K562 (cell line): ENCODE results near the gene AFF3. TPM values are rescaled to one million over a fixed set of nuclear protein-coding genes. Genes with fewer than 3 reads are reported as not detected.

ENCODE experiments used
- ATAC-seq: fragments of 200-7000 bp; cut with Tn5 transposase; 3 replicates; pipeline ENCODE4 v1.9.1; 2020; ENCODE audit warnings: moderate library complexity
- BruUV-seq: library from RNA; stranded (reverse); fragments of 400-500 nt; replicated peaks from 2 replicates; lab custom pipeline; 2021; lab: Mats Ljungman, UMichigan
- CTCF ChIA-PET: fragments of 300-600 bp; formaldehyde crosslinking; extraction: SDS; loops from one replicate; lab custom pipeline; 2021; ENCODE audit warnings: low intra/inter-chr PET ratio; lab: Yijun Ruan, JAX
- POLR2A ChIA-PET: fragments of 300-600, 350-650 bp; sonication (Branson Sonifier 250); formaldehyde crosslinking; extraction: SDS; loops from one replicate; lab custom pipeline; 2021; ENCODE audit warnings: antibody characterized with exemption, inconsistent platforms; lab: Yijun Ruan, JAX
- DNase-seq, 4 experiments: peaks; one replicate each; pipeline versions ENCODE4 v3.0.0 to v3.0.0-alpha.2; 2011 to 2018; ENCODE audit warnings: low spot score in 3 of 4, mixed read lengths in 3 of 4; ENCODE audit errors: extremely low read depth in 1 of 4
- FAIRE-seq: peaks from 2 replicates; lab custom pipeline; 2011; peaks lifted over from hg19 to GRCh38; lab: Jason Lieb, UNC
- H2AFZ ChIP-seq: 2 replicates; pipeline ENCODE4 v1.6.0; 2011; ENCODE audit warnings: low read depth, low read length, control low read depth, inconsistent platforms
- H3K27ac ChIP-seq: fragments of 200-600 bp; 3 replicates; pipeline ENCODE4 v1.8.0; 2011; ENCODE audit warnings: low read depth, mild to moderate bottlenecking, control low read depth, inconsistent platforms, low read length, moderate library complexity, mixed read lengths; ENCODE audit errors: extremely low read depth
- H3K27me3 ChIP-seq, 2 experiments: fragments of 300-600 bp in 1 of 2; 2 replicates in 1 of 2; 3 replicates in 1 of 2; pipeline versions ENCODE4 v1.6.0 to v1.8.0; 2011; ENCODE audit warnings: inconsistent platforms in 2 of 2, low read length in 2 of 2, mild to moderate bottlenecking in 1 of 2, mixed read lengths in 1 of 2, moderate library complexity in 1 of 2; ENCODE audit not compliant: control insufficient read depth in 2 of 2, insufficient read depth in 2 of 2
- H3K36me3 ChIP-seq: fragments of 300-600 bp; 3 replicates; pipeline ENCODE4 v1.8.0; 2011; ENCODE audit warnings: mild to moderate bottlenecking, low read length, inconsistent platforms; ENCODE audit not compliant: control insufficient read depth, insufficient read depth
- H3K4me1 ChIP-seq, 2 experiments: fragments of 200-600 bp in 1 of 2; replicated peaks in 1 of 2; 2 replicates in 1 of 2; 3 replicates in 1 of 2; pipeline versions ENCODE4 v1.5.1 to v1.8.0; 2011; ENCODE audit warnings: inconsistent platforms in 2 of 2, low read length in 2 of 2, mild to moderate bottlenecking in 1 of 2, mixed read lengths in 1 of 2, moderate library complexity in 1 of 2; ENCODE audit not compliant: control insufficient read depth in 2 of 2, insufficient read depth in 2 of 2
- H3K4me2 ChIP-seq: 2 replicates; pipeline ENCODE4 v1.6.1; 2011; ENCODE audit warnings: low read length, control low read depth, inconsistent platforms, mixed read lengths; ENCODE audit not compliant: insufficient read depth
- H3K4me3 ChIP-seq: fragments of 200-600 bp; sonication (generic), shearing (Covaris generic); 2 replicates; pipeline ENCODE4 v1.5.1; 2016; ENCODE audit warnings: control low read depth, inconsistent platforms
- H3K79me2 ChIP-seq: fragments of 200-600 bp; 3 replicates; pipeline ENCODE4 v1.8.0; 2011; ENCODE audit warnings: low read length, inconsistent platforms; ENCODE audit not compliant: control insufficient read depth, insufficient read depth
- H3K9ac ChIP-seq, 2 experiments: 2 replicates each; pipeline versions ENCODE4 v1.6.0 to v1.6.1; 2011; ENCODE audit warnings: low read depth in 2 of 2, low read length in 2 of 2, control low read depth in 1 of 2, inconsistent platforms in 1 of 2, mild to moderate bottlenecking in 1 of 2, mixed read lengths in 1 of 2; ENCODE audit not compliant: insufficient read depth in 1 of 2
- H3K9me1 ChIP-seq: one replicate; pipeline ENCODE4 v1.6.0; 2011; ENCODE audit warnings: inconsistent platforms, mild to moderate bottlenecking, low read length, moderate library complexity; ENCODE audit not compliant: control insufficient read depth, insufficient read depth
- H3K9me3 ChIP-seq: replicated peaks from 2 replicates; pipeline ENCODE4 v1.5.1; 2011; ENCODE audit warnings: low read depth, low read length, inconsistent platforms; ENCODE audit not compliant: control insufficient read depth, insufficient read depth
- H4K20me1 ChIP-seq: replicated peaks from 2 replicates; pipeline ENCODE4 v1.6.1; 2011; ENCODE audit warnings: low read length, inconsistent platforms, mixed read lengths; ENCODE audit not compliant: control insufficient read depth, insufficient read depth
- CBX3 ChIP-seq, 2 experiments: IDR thresholded peaks; 1 replicate in 1 of 2; 2 replicates in 1 of 2; pipeline ENCODE4 v1.6.1; 2012; ENCODE audit warnings: inconsistent platforms in 2 of 2, low read length in 2 of 2, borderline replicate concordance in 1 of 2, control low read depth in 1 of 2
- CBX5 ChIP-seq: IDR thresholded peaks from 2 replicates; pipeline ENCODE4 v1.6.1; 2014; ENCODE audit warnings: low read depth, borderline replicate concordance
- ETS2 ChIP-seq: IDR thresholded peaks from 2 replicates; pipeline ENCODE4 v1.6.1; 2016; ENCODE audit warnings: borderline replicate concordance, missing genetic modification characterization, mild to moderate bottlenecking, moderate library complexity, missing compliant biosample characterization; ENCODE audit not compliant: poor library complexity, severe bottlenecking
- KDM4B ChIP-seq, 2 experiments: fragments of 450-650 bp in 1 of 2; sonication (generic) in 1 of 2; IDR thresholded peaks; 2 replicates each; pipeline ENCODE4 v1.6.1; 2016 to 2017; ENCODE audit warnings: borderline replicate concordance in 2 of 2, antibody characterized with exemption in 1 of 2, low read depth in 1 of 2, mild to moderate bottlenecking in 1 of 2
- TAF15 ChIP-seq: fragments of 200-400 bp; formaldehyde crosslinking; IDR thresholded peaks from 2 replicates; pipeline ENCODE4 v1.6.1; 2017; ENCODE audit warnings: mild to moderate bottlenecking, low read depth, low read length, moderate library complexity
- TRIM24 ChIP-seq, 2 experiments: fragments of 450-650 bp; IDR thresholded peaks; 2 replicates each; pipeline ENCODE4 v1.6.1; 2016
- TRIM28 ChIP-seq: fragments of 450-650 bp; IDR thresholded peaks from 2 replicates; pipeline ENCODE4 v1.6.1; 2017
- ZNF280A ChIP-seq: fragments of 450-650 bp; IDR thresholded peaks from 2 replicates; pipeline ENCODE4 v1.6.1; 2018; ENCODE audit warnings: mild to moderate bottlenecking, low read depth; ENCODE audit not compliant: partially characterized antibody
- WGBS: fragments of 100-300 bp; shearing (Covaris generic); methylation state at CpG from one replicate; pipeline ENCODE4 v1.1.6; 2016; ENCODE audit warnings: low coverage, mixed read lengths; ENCODE audit not compliant: insufficient coverage; ENCODE audit errors: missing lambda C conversion rate; 5-methylcytosine and 5-hydroxymethylcytosine counted together
- in situ Hi-C: fragments of 300-500 bp; cut with MboI; formaldehyde crosslinking; loops from 4 replicates; pipeline ENCODE4 v1.15.0; 2018; ENCODE audit warnings: inconsistent platforms, mixed read lengths
- intact Hi-C: fragments of 100-400 bp; cut with micrococcal nuclease; formaldehyde crosslinking; loops from 2 replicates; pipeline ENCODE4 v1.14.2; 2022
- polyA plus RNA-seq, 8 experiments: library from polyadenylated mRNA; depleted of rRNA in 4 of 8; stranded (reverse) in 5 of 8; unstranded in 3 of 8; fragments of >200 nt; fragmentation: Nextera tagmentation in 2 of 8; fragmentation: Illumina TruSeq in 1 of 8; extraction: Ambion mirVana in 2 of 8; extraction: Trizol in 1 of 8; gene quantifications; 2 replicates each; pipeline versions ENCODE4 v1.2.1 to v1.2.3, GENCODE V29; 2011 to 2014; ENCODE audit warnings: inconsistent platforms in 1 of 8, missing spikeins in 1 of 8
- total RNA-seq, 7 experiments: library from RNA; depleted of rRNA in 6 of 7; stranded (reverse); fragments of >200 nt in 6 of 7; fragmentation: Illumina TruSeq in 2 of 7; extraction: Trizol in 2 of 7; gene quantifications; 2 replicates each; pipeline versions ENCODE4 v1.2.1 to v1.2.3, GENCODE V29; 2011 to 2021; ENCODE audit warnings: low replicate concordance in 1 of 7

The AFF3 gene
- total and polyA plus RNA-seq, 9 of the 15 experiments (the other 6 are each of a cell fraction or from before 2014, with no cell fraction given): 0.02 to 0.11 TPM; not detected in 7

GRCh38 chr2:99797475-99797874 is 344.9 kb downstream of the AFF3 start:
- DNase-seq (no peak), FAIRE-seq (no peak), ATAC-seq (no peak)
- H3K9ac ChIP-seq: no peak overlapping the region
- no TSS peak for BruUV-seq
- ChIA-PET POLR2A (no interaction called here), CTCF (no interaction called here)
- WGBS: 0% methylated on average over 1 of the region's 1 CpG
- no peak overlapping the region for H2AFZ ChIP-seq
- H3K4me3 ChIP-seq: no peak overlapping the region
- H3K36me3 ChIP-seq: no peaks in the 10 kb centered on the region
- H3K27ac ChIP-seq: no peak overlapping the region
- in situ Hi-C loops: no loop called here
- H3K4me2 ChIP-seq: no peak overlapping the region
- H3K4me1 ChIP-seq: no peaks in the 10 kb centered on the region
- H3K9me1 ChIP-seq: no peaks in the 10 kb centered on the region
- no peaks in the 10 kb centered on the region for H3K27me3 ChIP-seq
- H3K79me2 ChIP-seq: no peaks in the 10 kb centered on the region
- H4K20me1 ChIP-seq: no peaks in the 10 kb centered on the region
- intact Hi-C loops: no loop called here
- no peaks in the 10 kb centered on the region for H3K9me3 ChIP-seq
- no peak for TF ChIP-seq TAF15
- TF ChIP-seq CBX3 (IDR thresholded peaks at IDR 0.05; ENCODE audit: borderline replicate concordance in 1 of 2, low read length in 2 of 2): peak in 1 of 2 experiments; percentile 83; a peak in 2 of 3 replicates
- TF ChIP-seq TRIM28: peak; percentile 80
- TF ChIP-seq TRIM24 (IDR thresholded peaks at IDR 0.05): 0 out of 4 replicates have a peak, but pooled peaks of 1 of the 2 experiments have one; percentile 20
- no peak for TF ChIP-seq ETS2 (tag)
- no peak for TF ChIP-seq KDM4B (IDR thresholded peaks at IDR 0.05; ENCODE audit: borderline replicate concordance in 2 of 2, low read depth in 1 of 2)
- peak; percentile 26 for TF ChIP-seq ZNF280A
- peak; percentile 63; the same call in 1 of the 2 replicates for TF ChIP-seq CBX5
